ENCODE measurements around the gene CSGALNACT2.
"Not testable (repeated sequence)": the region's sequence is repeated elsewhere in the genome, so short reads cannot be mapped to it uniquely, and the experiment has no call there.

CSGALNACT2 gene

GRCh38 chr10:43136995-43137716 lies 1.1 kb upstream of the CSGALNACT2 start:
- FAIRE-seq (no peak), DNase-seq (ENCODE audit: extremely low spot score, insufficient read length, low read depth) (no peak)

GRCh38 chr10:43137717-43138020 lies 576 bp upstream of the CSGALNACT2 start:
- FAIRE-seq (no peak), DNase-seq (ENCODE audit: extremely low spot score, insufficient read length, low read depth) (no peak)

GRCh38 chr10:43138757-43139241 lies 554 bp downstream of the CSGALNACT2 start:
- peak; percentile 81 for FAIRE-seq
- DNase-seq (ENCODE audit: extremely low spot score, insufficient read length, low read depth): no peak

GRCh38 chr10:43141421-43141820 lies 3.2 kb downstream of the CSGALNACT2 start:
- DNase-seq (ENCODE audit: extremely low spot score, insufficient read length, low read depth) (no peak), FAIRE-seq (no peak)

GRCh38 chr10:43145311-43145710 lies 7.1 kb downstream of the CSGALNACT2 start:
- no peak for FAIRE-seq
- no peak for DNase-seq (ENCODE audit: extremely low spot score, insufficient read length, low read depth)

- DNase-seq (ENCODE audit: extremely low spot score, insufficient read length, low read depth); FAIRE-seq: not testable (repeated sequence)
These were observed 7.7 kb downstream of the CSGALNACT2 start for GRCh38 chr10:43145936-43146335.

- FAIRE-seq (no peak), DNase-seq (ENCODE audit: extremely low spot score, insufficient read length, low read depth) (no peak)
These were observed 13.1 kb downstream of the CSGALNACT2 start for GRCh38 chr10:43151371-43151770.

GRCh38 chr10:43153901-43154300 lies 15.7 kb downstream of the CSGALNACT2 start:
- FAIRE-seq: no peak

GRCh38 chr10:43155221-43155620 lies 17.0 kb downstream of the CSGALNACT2 start:
- FAIRE-seq: no peak
- DNase-seq (ENCODE audit: extremely low spot score, insufficient read length, low read depth): no peak

More at GRCh38 chr10:43153901-43154300, 15.7 kb downstream of the CSGALNACT2 start:
- DNase-seq (ENCODE audit: extremely low spot score, insufficient read length, low read depth): no peak

- FAIRE-seq: no peak
- DNase-seq (ENCODE audit: extremely low spot score, insufficient read length, low read depth): no peak
These were observed 17.5 kb downstream of the CSGALNACT2 start for GRCh38 chr10:43155741-43156140.

GRCh38 chr10:43156590-43157341 lies 18.5 kb downstream of the CSGALNACT2 start:
- FAIRE-seq (no peak), DNase-seq (ENCODE audit: extremely low spot score, insufficient read length, low read depth) (no peak)

GRCh38 chr10:43158636-43159035 lies 20.4 kb downstream of the CSGALNACT2 start:
- no peak for DNase-seq (ENCODE audit: extremely low spot score, insufficient read length, low read depth)
- no peak for FAIRE-seq

- no peak for DNase-seq (ENCODE audit: extremely low spot score, insufficient read length, low read depth)
- no peak for FAIRE-seq
These were observed 22.0 kb downstream of the CSGALNACT2 start for GRCh38 chr10:43160046-43160920.

- FAIRE-seq (peak; percentile 80), DNase-seq (ENCODE audit: extremely low spot score, insufficient read length, low read depth) (no peak)
These were observed 22.6 kb downstream of the CSGALNACT2 start for GRCh38 chr10:43160921-43161255.

GRCh38 chr10:43162604-43163003 lies 24.4 kb downstream of the CSGALNACT2 start:
- DNase-seq (ENCODE audit: extremely low spot score, insufficient read length, low read depth) (no peak), FAIRE-seq (no peak)

GRCh38 chr10:43166207-43166879 lies 28.1 kb downstream of the CSGALNACT2 start:
- FAIRE-seq: no peak
- no peak for DNase-seq (ENCODE audit: extremely low spot score, insufficient read length, low read depth)

GRCh38 chr10:43166880-43167497 lies 28.7 kb downstream of the CSGALNACT2 start:
- no peak for DNase-seq (ENCODE audit: extremely low spot score, insufficient read length, low read depth)
- peak; percentile 29 for FAIRE-seq

- DNase-seq (ENCODE audit: extremely low spot score, insufficient read length, low read depth) (no peak), FAIRE-seq (no peak)
These were observed 29.2 kb downstream of the CSGALNACT2 start for GRCh38 chr10:43167498-43167889.

- FAIRE-seq: no peak
These were observed 32.2 kb downstream of the CSGALNACT2 start for GRCh38 chr10:43170491-43170890.

GRCh38 chr10:43172645-43173044 lies 34.4 kb downstream of the CSGALNACT2 start:
- FAIRE-seq: no peak
- DNase-seq (ENCODE audit: extremely low spot score, insufficient read length, low read depth): no peak

More at GRCh38 chr10:43170491-43170890, 32.2 kb downstream of the CSGALNACT2 start:
- no peak for DNase-seq (ENCODE audit: extremely low spot score, insufficient read length, low read depth)
